ENCODE data around the gene UNC93B1. TPM values are rescaled to one million over a fixed set of nuclear protein-coding genes. Genes with fewer than 3 reads are reported as not detected.
A peak's percentile ranks its signal among the peaks of the same experiment; 100 is the strongest.

The UNC93B1 gene
- total RNA-seq, 1 donor = 17.2 TPM

GRCh38 chr11:68035266-68035876, 31.5 kb upstream of the UNC93B1 start:
- no peak overlapping the region for H3K4me3 ChIP-seq (ENCODE audit: low read depth, low read length)
- TF ChIP-seq CTCF (IDR thresholded peaks at IDR 0.05; ENCODE audit: insufficient read depth, low read length) = no peak
- DNase-seq (ENCODE audit: low read depth) = no peak

- no peak for DNase-seq (ENCODE audit: low read depth)
- TF ChIP-seq CTCF (IDR thresholded peaks at IDR 0.05; ENCODE audit: insufficient read depth, low read length) = no peak
- H3K4me3 ChIP-seq (ENCODE audit: low read depth, low read length) = no peak overlapping the region
Measured at GRCh38 chr11:68033708-68034045, 29.8 kb upstream of the UNC93B1 start.

- DNase-seq (ENCODE audit: low read depth) = no peak
- no peak for TF ChIP-seq CTCF (IDR thresholded peaks at IDR 0.05; ENCODE audit: insufficient read depth, low read length)
- H3K4me3 ChIP-seq (ENCODE audit: low read depth, low read length) = no peak overlapping the region
Measured at GRCh38 chr11:68032997-68033707, 29.3 kb upstream of the UNC93B1 start.

GRCh38 chr11:68032003-68032402, 28.1 kb upstream of the UNC93B1 start:
- DNase-seq (ENCODE audit: low read depth) = no peak
- no peak for TF ChIP-seq CTCF (IDR thresholded peaks at IDR 0.05; ENCODE audit: insufficient read depth, low read length)
- H3K4me3 ChIP-seq (ENCODE audit: low read depth, low read length) = no peak overlapping the region

GRCh38 chr11:68031144-68031464, 27.2 kb upstream of the UNC93B1 start:
- no peak for TF ChIP-seq CTCF (IDR thresholded peaks at IDR 0.05; ENCODE audit: insufficient read depth, low read length)
- DNase-seq (ENCODE audit: low read depth) = peak; percentile 49
- H3K4me3 ChIP-seq (ENCODE audit: low read depth, low read length) = peak overlapping the region; percentile 90

- H3K4me3 ChIP-seq (ENCODE audit: low read depth, low read length) = peak within 1 kb of the TSS; percentile 90
- TF ChIP-seq CTCF (IDR thresholded peaks at IDR 0.05; ENCODE audit: insufficient read depth, low read length) = no peak
- peak; percentile 99 for DNase-seq (ENCODE audit: low read depth)
Measured at GRCh38 chr11:68030318-68031143, 26.6 kb upstream of the UNC93B1 start, which contains the start of gene NDUFS8. Gene NDUFS8, plus strand, starts transcription at chr11:68030681. Its CDS starts 1,471 bp downstream, at chr11:68032152.

All from fibroblast of the aortic adventitia (primary cell).